HCT116 (cell line): ENCODE results near the gene KIAA1328.

Experiments
- EGR1 ChIP-seq: IDR thresholded peaks from 2 replicates; pipeline ENCODE4 v1.6.1; 2012; ENCODE audit warnings: low read depth
- POLR2A ChIP-seq: IDR thresholded peaks from 2 replicates; pipeline ENCODE4 v1.7.0; 2011; ENCODE audit warnings: borderline replicate concordance; ENCODE audit not compliant: insufficient read depth, insufficient read length; ENCODE audit errors: extremely low read depth
- POLR2AphosphoS5 ChIP-seq: IDR thresholded peaks from 2 replicates; pipeline ENCODE4 v1.6.1; 2011; ENCODE audit warnings: mild to moderate bottlenecking, low read depth, low read length, moderate library complexity
- SIN3A ChIP-seq: IDR thresholded peaks from 2 replicates; pipeline ENCODE4 v1.6.1; 2012; ENCODE audit warnings: low read depth
- SP1 ChIP-seq: IDR thresholded peaks from 2 replicates; pipeline ENCODE4 v1.6.1; 2012; ENCODE audit warnings: low read depth
- TF ChIP-seq, protein P1 (sequence below): IDR thresholded peaks from 2 replicates; pipeline ENCODE4 v1.6.1; 2012; ENCODE audit warnings: low read depth
- TF ChIP-seq, protein P2 (sequence below), 3 experiments: fragments of 200-600 bp in 1 of 3; sonication (generic) in 1 of 3; IDR thresholded peaks in 2 of 3; conservative IDR thresholded peaks in 1 of 3; 2 replicates each; pipeline ENCODE4 v1.5.1; 2012 to 2017; ENCODE audit warnings: low read depth in 2 of 3, low read length in 2 of 3, antibody characterized with exemption in 1 of 3, borderline replicate concordance in 1 of 3, control low read depth in 1 of 3, mild to moderate bottlenecking in 1 of 3, mixed read lengths in 1 of 3, mixed run types in 1 of 3, moderate library complexity in 1 of 3; ENCODE audit not compliant: insufficient read depth in 1 of 3
- TF ChIP-seq, protein P3 (sequence below): IDR thresholded peaks from 2 replicates; pipeline ENCODE4 v1.6.1; 2012

DNA sequence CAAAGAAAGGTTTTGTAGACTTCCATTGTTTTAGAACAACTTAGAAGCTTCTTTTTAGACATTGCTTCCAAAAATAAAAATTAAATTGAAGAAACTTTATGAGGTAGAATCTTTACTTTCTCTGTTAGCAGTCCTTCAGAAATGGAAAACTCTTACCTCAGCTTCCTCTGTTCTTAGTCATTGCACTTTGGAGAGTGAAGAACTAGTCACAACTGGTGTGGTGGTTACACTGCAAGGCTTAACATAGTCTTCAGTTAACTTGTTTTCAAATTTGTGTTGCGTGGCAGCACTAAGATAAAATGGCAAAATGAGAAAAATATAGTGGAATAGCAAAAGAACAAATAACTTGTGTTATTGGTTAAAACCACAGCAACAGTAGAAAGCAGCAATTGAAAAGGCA, 332.6 kb downstream of the KIAA1328 start:
- TF ChIP-seq, protein P1, sequence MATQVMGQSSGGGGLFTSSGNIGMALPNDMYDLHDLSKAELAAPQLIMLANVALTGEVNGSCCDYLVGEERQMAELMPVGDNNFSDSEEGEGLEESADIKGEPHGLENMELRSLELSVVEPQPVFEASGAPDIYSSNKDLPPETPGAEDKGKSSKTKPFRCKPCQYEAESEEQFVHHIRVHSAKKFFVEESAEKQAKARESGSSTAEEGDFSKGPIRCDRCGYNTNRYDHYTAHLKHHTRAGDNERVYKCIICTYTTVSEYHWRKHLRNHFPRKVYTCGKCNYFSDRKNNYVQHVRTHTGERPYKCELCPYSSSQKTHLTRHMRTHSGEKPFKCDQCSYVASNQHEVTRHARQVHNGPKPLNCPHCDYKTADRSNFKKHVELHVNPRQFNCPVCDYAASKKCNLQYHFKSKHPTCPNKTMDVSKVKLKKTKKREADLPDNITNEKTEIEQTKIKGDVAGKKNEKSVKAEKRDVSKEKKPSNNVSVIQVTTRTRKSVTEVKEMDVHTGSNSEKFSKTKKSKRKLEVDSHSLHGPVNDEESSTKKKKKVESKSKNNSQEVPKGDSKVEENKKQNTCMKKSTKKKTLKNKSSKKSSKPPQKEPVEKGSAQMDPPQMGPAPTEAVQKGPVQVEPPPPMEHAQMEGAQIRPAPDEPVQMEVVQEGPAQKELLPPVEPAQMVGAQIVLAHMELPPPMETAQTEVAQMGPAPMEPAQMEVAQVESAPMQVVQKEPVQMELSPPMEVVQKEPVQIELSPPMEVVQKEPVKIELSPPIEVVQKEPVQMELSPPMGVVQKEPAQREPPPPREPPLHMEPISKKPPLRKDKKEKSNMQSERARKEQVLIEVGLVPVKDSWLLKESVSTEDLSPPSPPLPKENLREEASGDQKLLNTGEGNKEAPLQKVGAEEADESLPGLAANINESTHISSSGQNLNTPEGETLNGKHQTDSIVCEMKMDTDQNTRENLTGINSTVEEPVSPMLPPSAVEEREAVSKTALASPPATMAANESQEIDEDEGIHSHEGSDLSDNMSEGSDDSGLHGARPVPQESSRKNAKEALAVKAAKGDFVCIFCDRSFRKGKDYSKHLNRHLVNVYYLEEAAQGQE: no peak
- TF ChIP-seq, protein P2, sequence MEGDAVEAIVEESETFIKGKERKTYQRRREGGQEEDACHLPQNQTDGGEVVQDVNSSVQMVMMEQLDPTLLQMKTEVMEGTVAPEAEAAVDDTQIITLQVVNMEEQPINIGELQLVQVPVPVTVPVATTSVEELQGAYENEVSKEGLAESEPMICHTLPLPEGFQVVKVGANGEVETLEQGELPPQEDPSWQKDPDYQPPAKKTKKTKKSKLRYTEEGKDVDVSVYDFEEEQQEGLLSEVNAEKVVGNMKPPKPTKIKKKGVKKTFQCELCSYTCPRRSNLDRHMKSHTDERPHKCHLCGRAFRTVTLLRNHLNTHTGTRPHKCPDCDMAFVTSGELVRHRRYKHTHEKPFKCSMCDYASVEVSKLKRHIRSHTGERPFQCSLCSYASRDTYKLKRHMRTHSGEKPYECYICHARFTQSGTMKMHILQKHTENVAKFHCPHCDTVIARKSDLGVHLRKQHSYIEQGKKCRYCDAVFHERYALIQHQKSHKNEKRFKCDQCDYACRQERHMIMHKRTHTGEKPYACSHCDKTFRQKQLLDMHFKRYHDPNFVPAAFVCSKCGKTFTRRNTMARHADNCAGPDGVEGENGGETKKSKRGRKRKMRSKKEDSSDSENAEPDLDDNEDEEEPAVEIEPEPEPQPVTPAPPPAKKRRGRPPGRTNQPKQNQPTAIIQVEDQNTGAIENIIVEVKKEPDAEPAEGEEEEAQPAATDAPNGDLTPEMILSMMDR (IDR thresholded peaks at IDR 0.05 in 2 of 3, conservative IDR thresholded peaks at IDR 0.05 in 1 of 3; ENCODE audit: borderline replicate concordance in 1 of 3, insufficient read depth in 1 of 3, low read depth in 2 of 3, low read length in 2 of 3): no peak
- TF ChIP-seq SIN3A: no peak
- TF ChIP-seq POLR2A: no peak
- TF ChIP-seq, protein P3, sequence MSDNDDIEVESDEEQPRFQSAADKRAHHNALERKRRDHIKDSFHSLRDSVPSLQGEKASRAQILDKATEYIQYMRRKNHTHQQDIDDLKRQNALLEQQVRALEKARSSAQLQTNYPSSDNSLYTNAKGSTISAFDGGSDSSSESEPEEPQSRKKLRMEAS: no peak
- no peak for TF ChIP-seq EGR1
- TF ChIP-seq SP1: no peak
- no peak for TF ChIP-seq POLR2AphosphoS5
